SU-DHL-6 (cell line): ENCODE data around the gene TBC1D5.

Source experiments
- EZH2phosphoT487 ChIP-seq: fragments of 200-600 bp; sonication (generic), shearing (Covaris generic); conservative IDR thresholded peaks from 2 replicates; pipeline ENCODE4 v1.6.1; 2018; ENCODE audit warnings: mild to moderate bottlenecking, antibody characterized with exemption, low read length, moderate library complexity, mixed read lengths
- TF ChIP-seq, protein P1 (sequence below): fragments of 200-600 bp; sonication (generic); IDR thresholded peaks from one replicate; pipeline ENCODE4 v1.5.1; 2017; ENCODE audit warnings: antibody characterized with exemption, mild to moderate bottlenecking, low read length, moderate library complexity; ENCODE audit not compliant: insufficient read depth, poor library complexity, severe bottlenecking

- TF ChIP-seq, protein P1, sequence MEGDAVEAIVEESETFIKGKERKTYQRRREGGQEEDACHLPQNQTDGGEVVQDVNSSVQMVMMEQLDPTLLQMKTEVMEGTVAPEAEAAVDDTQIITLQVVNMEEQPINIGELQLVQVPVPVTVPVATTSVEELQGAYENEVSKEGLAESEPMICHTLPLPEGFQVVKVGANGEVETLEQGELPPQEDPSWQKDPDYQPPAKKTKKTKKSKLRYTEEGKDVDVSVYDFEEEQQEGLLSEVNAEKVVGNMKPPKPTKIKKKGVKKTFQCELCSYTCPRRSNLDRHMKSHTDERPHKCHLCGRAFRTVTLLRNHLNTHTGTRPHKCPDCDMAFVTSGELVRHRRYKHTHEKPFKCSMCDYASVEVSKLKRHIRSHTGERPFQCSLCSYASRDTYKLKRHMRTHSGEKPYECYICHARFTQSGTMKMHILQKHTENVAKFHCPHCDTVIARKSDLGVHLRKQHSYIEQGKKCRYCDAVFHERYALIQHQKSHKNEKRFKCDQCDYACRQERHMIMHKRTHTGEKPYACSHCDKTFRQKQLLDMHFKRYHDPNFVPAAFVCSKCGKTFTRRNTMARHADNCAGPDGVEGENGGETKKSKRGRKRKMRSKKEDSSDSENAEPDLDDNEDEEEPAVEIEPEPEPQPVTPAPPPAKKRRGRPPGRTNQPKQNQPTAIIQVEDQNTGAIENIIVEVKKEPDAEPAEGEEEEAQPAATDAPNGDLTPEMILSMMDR: no peak
- no peak for TF ChIP-seq EZH2phosphoT487
Measured at GRCh38 chr3:17456046-17456445, 286.4 kb downstream of the TBC1D5 start.
